Endodermal cell (in vitro differentiated cells): Measurements from ENCODE around the gene ZNF425. TPM values are rescaled to one million over a fixed set of nuclear protein-coding genes. Genes with fewer than 3 reads are reported as not detected.
"Not testable (repeated sequence)": the region's sequence is repeated elsewhere in the genome, so short reads cannot be mapped to it uniquely, and the experiment has no call there.

Experiments
- DNase-seq: peaks from one replicate; pipeline ENCODE4 v3.0.0-alpha.2; 2017
- H3K27ac ChIP-seq: 2 replicates; pipeline ENCODE4 v1.5.1; 2013; ENCODE audit warnings: mild to moderate bottlenecking, low read depth, low read length, moderate library complexity
- H3K27me3 ChIP-seq: 2 replicates; pipeline ENCODE4 v1.6.1; 2013; ENCODE audit warnings: mild to moderate bottlenecking, low read length, moderate library complexity; ENCODE audit not compliant: insufficient read depth, control insufficient read depth, poor library complexity, severe bottlenecking
- H3K36me3 ChIP-seq: 2 replicates; pipeline ENCODE4 v1.7.0; 2013; ENCODE audit warnings: mild to moderate bottlenecking, low read length, moderate library complexity; ENCODE audit not compliant: control insufficient read depth, insufficient read depth
- H3K4me1 ChIP-seq: one replicate; pipeline ENCODE4 v1.7.0; 2013; ENCODE audit warnings: low read length; ENCODE audit not compliant: control insufficient read depth, insufficient read depth
- H3K4me3 ChIP-seq: 2 replicates; pipeline ENCODE4 v1.5.1; 2013; ENCODE audit warnings: mild to moderate bottlenecking, low read length, moderate library complexity
- H3K9ac ChIP-seq: 2 replicates; pipeline ENCODE4 v1.6.1; 2013; ENCODE audit warnings: mild to moderate bottlenecking, low read length, moderate library complexity; ENCODE audit not compliant: poor library complexity, severe bottlenecking; ENCODE audit errors: extremely low read depth
- H3K9me3 ChIP-seq: 2 replicates; pipeline ENCODE4 v1.6.1; 2013; ENCODE audit warnings: mild to moderate bottlenecking, low read length, moderate library complexity; ENCODE audit not compliant: control insufficient read depth
- H3K27ac Mint-ChIP-seq: 2 replicates; pipeline ENCODE4 v1.8.0; 2020; ENCODE audit warnings: mixed read lengths
- H3K27me3 Mint-ChIP-seq: 2 replicates; pipeline ENCODE4 v1.8.0; 2021; ENCODE audit warnings: mild to moderate bottlenecking, mixed read lengths; ENCODE audit not compliant: insufficient read depth
- H3K36me3 Mint-ChIP-seq: 2 replicates; pipeline ENCODE4 v1.8.0; 2020; ENCODE audit warnings: low read depth, mixed read lengths
- H3K4me1 Mint-ChIP-seq: 2 replicates; pipeline ENCODE4 v1.8.0; 2020; ENCODE audit warnings: mixed read lengths
- H3K4me3 Mint-ChIP-seq: 2 replicates; pipeline ENCODE4 v1.8.0; 2020; ENCODE audit warnings: mild to moderate bottlenecking, moderate library complexity, mixed read lengths
- H3K9me3 Mint-ChIP-seq: 2 replicates; pipeline ENCODE4 v1.8.0; 2020; ENCODE audit warnings: mild to moderate bottlenecking, mixed read lengths
- CTCF ChIP-seq: fragments of 200-600 bp; sonication (generic); conservative IDR thresholded peaks from 2 replicates; pipeline ENCODE4 v1.5.0; 2021; ENCODE audit warnings: antibody characterized with exemption, mild to moderate bottlenecking
- WGBS, 2 experiments: methylation state at CpG; one replicate each; pipeline versions ENCODE4 v1.1.5 to v1.1.7; 2013; ENCODE audit warnings: missing lambda C conversion rate in 2 of 2, mixed read lengths in 1 of 2; ENCODE audit not compliant: insufficient coverage in 1 of 2, insufficient read length in 1 of 2; 5-methylcytosine and 5-hydroxymethylcytosine counted together
- total RNA-seq, 2 donors: library from RNA; stranded (reverse); fragmentation: NEBNext Ultra II Directional in 1 of 2; extraction: Animal tissue kit (Norgen Biotek cat#: 25700) in 1 of 2; gene quantifications; 2 replicates in 1 of 2; 3 replicates in 1 of 2; pipeline ENCODE4 v1.2.1, GENCODE V29; 2021

Gene ZNF425
- total RNA-seq, 2 donors from 2014 or later = 2.1 to 2.7 TPM

GRCh38 chr7:149063476-149063875 lies 62.6 kb downstream of the ZNF425 start:
- no peaks in the 10 kb centered on the region for H3K27me3 ChIP-seq
- no peak overlapping the region for H3K27ac ChIP-seq
- no peaks in the 10 kb centered on the region for H3K4me1 ChIP-seq
- DNase-seq = no peak
- H3K27ac Mint-ChIP-seq = no peak overlapping the region
- no peak overlapping the region for H3K4me3 Mint-ChIP-seq
- no peaks in the 10 kb centered on the region for H3K9me3 ChIP-seq
- H3K36me3 ChIP-seq = no peaks in the 10 kb centered on the region
- peaks cover 11% of the 10 kb centered on the region for H3K36me3 Mint-ChIP-seq
- no peaks in the 10 kb centered on the region for H3K9me3 Mint-ChIP-seq
- no peak overlapping the region for H3K4me3 ChIP-seq
- H3K4me1 Mint-ChIP-seq = no peaks in the 10 kb centered on the region
- H3K9ac ChIP-seq = no peak overlapping the region
- no peaks in the 10 kb centered on the region for H3K27me3 Mint-ChIP-seq
- TF ChIP-seq CTCF = no peak

- not testable (repeated sequence) for H3K9ac ChIP-seq, H3K27me3 Mint-ChIP-seq, H3K27me3 ChIP-seq, H3K4me3 ChIP-seq, H3K4me1 Mint-ChIP-seq, H3K9me3 Mint-ChIP-seq, H3K27ac ChIP-seq, H3K36me3 Mint-ChIP-seq, DNase-seq, H3K4me3 Mint-ChIP-seq, H3K9me3 ChIP-seq, H3K4me1 ChIP-seq, H3K36me3 ChIP-seq, H3K27ac Mint-ChIP-seq
- WGBS, 2 experiments = 93 to 95% methylated on average over 8 to 10 of the region's 10 CpGs
Measured at GRCh38 chr7:149062217-149062899, 63.8 kb downstream of the ZNF425 start.

GRCh38 chr7:149060156-149060555 lies 66.0 kb downstream of the ZNF425 start:
- Mint-ChIP-seq H3K27me3 (no peaks in the 10 kb centered on the region), H3K36me3 (no peaks in the 10 kb centered on the region), H3K9me3 (peaks cover 7% of the 10 kb centered on the region), H3K27ac (peak overlapping the region; percentile 22), H3K4me3 (no peak overlapping the region), H3K4me1 (no peaks in the 10 kb centered on the region)
- Histone ChIP-seq H3K27ac (no peak overlapping the region), H3K4me1 (no peaks in the 10 kb centered on the region), H3K9me3 (no peaks in the 10 kb centered on the region), H3K4me3 (no peak overlapping the region), H3K27me3 (no peaks in the 10 kb centered on the region), H3K36me3 (no peaks in the 10 kb centered on the region), H3K9ac (no peak overlapping the region)
- DNase-seq = no peak
- WGBS, 2 experiments = 80 to 88% methylated on average over 1 of the region's 1 CpG
- no peak for TF ChIP-seq CTCF

- WGBS, 2 experiments = 95 to 97% methylated on average over 4 to 8 of the region's 8 CpGs
Measured at GRCh38 chr7:149053885-149054284, 72.2 kb downstream of the ZNF425 start.

More at GRCh38 chr7:149053885-149054284, 72.2 kb downstream of the ZNF425 start:
- no peak for DNase-seq
- Mint-ChIP-seq H3K36me3 (no peaks in the 10 kb centered on the region), H3K4me3 (no peak overlapping the region), H3K9me3 (peaks cover 7% of the 10 kb centered on the region), H3K27ac (no peak overlapping the region), H3K4me1 (no peaks in the 10 kb centered on the region), H3K27me3 (peaks cover 4% of the 10 kb centered on the region)
- H3K36me3 ChIP-seq = no peaks in the 10 kb centered on the region
- no peaks in the 10 kb centered on the region for H3K27me3 ChIP-seq
- no peak overlapping the region for H3K9ac ChIP-seq
- no peaks in the 10 kb centered on the region for H3K4me1 ChIP-seq
- no peaks in the 10 kb centered on the region for H3K9me3 ChIP-seq
- no peak overlapping the region for H3K27ac ChIP-seq
- no peak overlapping the region for H3K4me3 ChIP-seq
- TF ChIP-seq CTCF = no peak
